Dermis microvascular lymphatic vessel endothelial cell (primary cell): ENCODE data around the gene DUSP22. TPM values are rescaled to one million over a fixed set of nuclear protein-coding genes. Genes with fewer than 3 reads are reported as not detected.

Experiments
- DNase-seq, 2 donors: peaks; one replicate each; pipeline versions ENCODE4 v3.0.0 to v3.0.0-alpha.2; 2010; ENCODE audit warnings: low read depth in 2 of 2
- total RNA-seq: library from RNA; depleted of rRNA; stranded (reverse); fragments of >200 nt; gene quantifications from 2 replicates; pipeline ENCODE4 v1.2.1, GENCODE V29; 2014

The DUSP22 gene
- total RNA-seq, 1 donor from 2014 or later, result 27.3 TPM

GRCh38 chr6:337805-338368, 45.6 kb downstream of the DUSP22 start:
- DNase-seq, result no peak

- DNase-seq, result no peak
Measured at GRCh38 chr6:338815-339262, 46.6 kb downstream of the DUSP22 start.

GRCh38 chr6:339480-339879, 47.2 kb downstream of the DUSP22 start:
- no peak for DNase-seq

- DNase-seq, result no peak
Measured at GRCh38 chr6:340186-340955, 48.1 kb downstream of the DUSP22 start.

- no peak for DNase-seq
Measured at GRCh38 chr6:340991-341827, 48.9 kb downstream of the DUSP22 start.

- no peak for DNase-seq
Measured at GRCh38 chr6:341914-342831, 49.9 kb downstream of the DUSP22 start.

GRCh38 chr6:342832-343179, 50.5 kb downstream of the DUSP22 start:
- no peak for DNase-seq

- DNase-seq, result no peak
Measured at GRCh38 chr6:343226-343935, 51.1 kb downstream of the DUSP22 start.

GRCh38 chr6:343960-344815, 51.9 kb downstream of the DUSP22 start:
- DNase-seq, result no peak

- DNase-seq, result no peak
Measured at GRCh38 chr6:344816-345340, 52.6 kb downstream of the DUSP22 start.

GRCh38 chr6:345747-346385, 53.6 kb downstream of the DUSP22 start:
- no peak for DNase-seq

- no peak for DNase-seq
Measured at GRCh38 chr6:346386-347030, 54.2 kb downstream of the DUSP22 start.

GRCh38 chr6:347232-347631, 54.9 kb downstream of the DUSP22 start:
- DNase-seq, result no peak

- DNase-seq, result no peak
Measured at GRCh38 chr6:347951-348859, 55.9 kb downstream of the DUSP22 start.

- no peak for DNase-seq
Measured at GRCh38 chr6:348860-349396, 56.6 kb downstream of the DUSP22 start.

GRCh38 chr6:349491-349921, 57.2 kb downstream of the DUSP22 start:
- DNase-seq, result no peak

GRCh38 chr6:350371-350770, 58.1 kb downstream of the DUSP22 start:
- no peak for DNase-seq
